ENCODE data around the gene FETUB.
"Not testable (repeated sequence)": the region's sequence is repeated elsewhere in the genome, so short reads cannot be mapped to it uniquely, and the experiment has no call there.

The FETUB gene

DNA sequence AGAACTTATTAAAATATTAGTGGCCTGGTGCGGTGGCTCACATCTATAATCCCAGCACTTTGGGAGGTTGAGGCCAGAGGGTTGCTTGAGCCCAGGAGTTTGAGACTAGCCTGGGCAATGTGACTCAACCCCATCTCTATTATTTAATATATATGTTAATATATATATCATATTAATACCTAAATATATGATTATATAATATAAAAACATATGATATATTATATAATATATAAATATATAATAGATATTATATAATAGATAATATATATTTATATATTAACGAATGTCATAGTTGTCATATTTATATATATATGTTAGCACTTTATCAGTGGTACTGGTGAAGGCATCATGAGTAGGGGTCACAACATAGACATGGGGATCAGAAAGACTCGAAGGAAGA lies 30.9 kb downstream of the FETUB start:
- no peak for DNase-seq (ENCODE audit: low read depth, low spot score)

DNA sequence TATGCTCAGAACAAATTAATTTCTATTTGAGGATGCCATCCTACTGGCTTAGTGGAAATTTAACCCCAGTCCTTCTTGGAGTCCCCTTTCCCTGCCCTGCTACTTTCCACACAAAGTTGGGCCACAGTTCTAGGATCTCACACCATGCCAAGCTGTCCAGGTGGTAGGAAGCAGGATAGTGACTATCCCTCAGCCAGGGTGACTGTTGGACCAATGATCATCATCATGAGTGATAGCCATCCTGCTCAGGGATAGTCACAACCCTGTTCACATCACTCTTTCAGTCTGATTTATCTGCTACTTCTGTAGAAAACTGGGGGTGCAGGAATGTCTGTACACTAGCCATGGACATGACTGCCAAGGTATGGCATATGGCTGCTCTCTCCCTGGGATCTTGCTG lies 38.4 kb downstream of the FETUB start:
- no peak for DNase-seq (ENCODE audit: low read depth, low spot score)

DNA sequence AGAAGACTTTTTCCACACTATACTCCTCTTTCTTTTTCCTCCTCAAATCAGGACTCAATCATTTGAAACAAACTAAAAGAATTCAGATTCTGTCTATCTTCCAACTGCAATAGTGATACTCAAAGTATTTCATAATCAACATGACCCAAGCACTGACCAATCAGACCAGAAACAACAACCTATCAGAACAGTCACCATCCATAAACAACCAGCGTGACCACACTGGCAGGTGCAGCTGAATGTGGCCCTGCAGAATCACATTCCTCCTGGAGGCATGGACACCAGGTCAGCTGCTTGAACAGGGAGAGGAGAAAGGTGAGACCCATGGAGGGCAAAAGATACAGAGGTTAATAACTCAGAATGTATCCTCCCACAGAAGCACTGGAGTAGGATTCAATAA lies 39.0 kb downstream of the FETUB start:
- DNase-seq (ENCODE audit: low read depth, low spot score) = no peak

DNA sequence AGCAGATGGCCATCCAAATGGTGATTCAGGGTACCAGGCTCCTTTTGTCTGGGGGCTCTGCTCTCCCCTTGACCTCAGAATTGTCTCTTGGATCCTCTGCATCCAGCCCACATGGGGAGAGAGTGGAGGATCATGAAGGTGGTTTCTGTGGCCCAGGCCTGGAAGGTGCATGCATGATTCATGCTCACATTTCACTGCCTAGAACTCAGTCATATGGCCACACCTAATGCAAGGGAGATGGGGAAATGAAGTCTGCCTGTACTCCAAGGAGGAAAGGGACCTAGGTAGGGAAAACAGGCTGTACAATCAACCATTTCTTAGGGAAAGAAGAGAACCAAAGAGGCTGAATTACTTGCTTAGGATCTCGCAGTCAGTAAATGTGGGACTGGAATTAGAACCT lies 40.7 kb downstream of the FETUB start:
- DNase-seq (ENCODE audit: low read depth, low spot score) = no peak

DNA sequence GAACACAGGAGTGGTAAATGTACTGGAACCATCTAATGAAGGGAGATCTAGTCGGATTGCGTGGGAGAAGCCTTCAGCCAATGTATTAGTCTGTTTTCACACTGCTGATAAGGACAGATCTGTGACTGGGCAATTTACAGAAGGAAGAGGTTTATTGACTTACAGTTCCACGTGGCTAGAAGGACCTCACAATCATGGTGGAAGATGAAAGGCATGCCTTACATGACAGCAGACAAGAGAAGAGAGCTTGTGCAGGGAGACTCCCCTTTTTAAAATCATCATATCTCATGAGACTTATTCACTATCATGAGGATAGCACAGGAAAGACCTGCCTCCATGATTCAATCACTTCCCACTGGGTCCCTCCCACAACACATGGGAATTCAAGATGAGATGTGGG lies 42.6 kb downstream of the FETUB start:
- no peak for DNase-seq (ENCODE audit: low read depth, low spot score)

DNA sequence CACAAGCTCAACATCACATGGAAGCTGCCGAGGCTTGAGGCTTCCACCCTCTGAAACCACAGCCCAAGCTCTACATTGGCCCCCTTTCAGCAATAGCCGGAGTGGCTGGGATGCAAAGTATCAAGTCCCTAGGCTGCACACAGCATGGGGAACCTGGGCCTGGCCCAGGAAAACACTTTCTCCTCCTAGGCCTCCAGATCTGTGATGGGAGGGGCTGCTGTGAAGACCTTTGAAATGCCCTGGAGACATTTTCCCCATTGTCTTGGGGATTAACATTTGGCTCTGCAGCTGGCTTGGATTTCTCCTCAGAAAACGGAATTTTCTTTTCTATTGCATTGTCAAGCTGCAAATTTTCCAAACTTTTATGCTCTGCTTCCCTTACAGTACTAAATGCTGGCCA lies 43.8 kb downstream of the FETUB start:
- DNase-seq (ENCODE audit: low read depth, low spot score) = no peak

DNA sequence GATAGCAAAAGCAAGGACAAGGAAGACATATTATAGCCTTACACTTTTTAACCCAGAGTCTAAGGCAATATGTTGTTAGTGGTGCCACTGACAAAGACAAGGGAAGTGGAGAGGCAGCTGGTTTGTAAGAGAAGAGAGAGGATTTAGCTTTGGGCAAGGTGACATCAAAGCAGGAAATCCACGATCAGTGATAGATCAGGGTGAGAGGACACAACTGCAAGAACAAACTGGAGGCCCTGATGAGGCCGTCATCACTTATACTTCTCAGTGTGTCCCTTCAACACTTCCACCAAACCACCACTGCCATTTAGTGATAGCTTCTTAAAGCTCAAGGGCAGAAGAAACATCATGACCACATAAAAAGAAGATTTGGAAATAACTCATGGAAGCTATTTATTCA lies 46.3 kb downstream of the FETUB start:
- not testable (repeated sequence) for DNase-seq (ENCODE audit: low read depth, low spot score)

DNA sequence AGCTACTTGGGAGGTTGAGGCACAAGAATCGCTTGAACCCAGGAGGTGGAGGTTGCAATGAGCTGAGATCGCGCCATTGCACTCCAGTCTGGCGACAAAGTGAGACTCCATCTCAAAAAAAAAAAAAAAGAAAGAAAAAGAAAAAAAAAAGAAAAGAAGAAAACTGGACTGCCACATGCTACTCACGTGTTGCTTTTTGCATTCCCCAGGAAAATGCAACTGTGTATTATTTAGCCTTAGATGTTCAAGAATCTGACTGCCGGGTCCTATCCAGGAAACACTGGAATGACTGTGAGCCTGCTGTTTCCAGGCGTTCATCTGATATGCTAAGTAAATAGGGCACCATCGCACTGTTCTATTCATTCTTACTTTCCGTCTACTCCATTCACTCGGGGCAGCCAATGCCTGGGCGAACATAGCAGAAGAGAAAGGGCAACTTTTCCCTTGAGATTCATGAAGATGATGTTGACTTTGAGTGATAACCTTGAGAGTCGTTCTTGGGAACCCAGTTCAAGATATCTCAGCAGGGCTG lies 47.0 kb downstream of the FETUB start:
- no peak for DNase-seq (ENCODE audit: low read depth, low spot score)

DNA sequence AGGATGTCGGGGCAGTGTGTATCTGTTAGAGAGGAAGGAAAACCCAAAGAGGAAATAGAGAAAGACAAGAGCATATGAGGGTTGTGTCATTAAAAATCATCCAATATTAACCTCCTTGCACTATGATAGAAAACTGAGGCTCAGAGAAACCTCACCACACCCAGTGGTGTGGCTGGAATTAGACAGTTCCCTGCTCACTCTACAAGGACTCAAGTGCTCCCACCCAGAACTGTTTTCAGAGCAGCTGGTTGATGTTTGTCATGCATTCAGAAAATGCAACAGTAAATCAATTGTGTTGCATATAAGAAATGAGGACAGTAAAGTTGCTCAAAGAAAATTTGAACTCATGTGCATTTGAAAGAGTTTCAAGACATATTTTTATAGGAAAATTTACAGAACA lies 50.1 kb downstream of the FETUB start:
- DNase-seq (ENCODE audit: low read depth, low spot score) = not testable (repeated sequence)

DNA sequence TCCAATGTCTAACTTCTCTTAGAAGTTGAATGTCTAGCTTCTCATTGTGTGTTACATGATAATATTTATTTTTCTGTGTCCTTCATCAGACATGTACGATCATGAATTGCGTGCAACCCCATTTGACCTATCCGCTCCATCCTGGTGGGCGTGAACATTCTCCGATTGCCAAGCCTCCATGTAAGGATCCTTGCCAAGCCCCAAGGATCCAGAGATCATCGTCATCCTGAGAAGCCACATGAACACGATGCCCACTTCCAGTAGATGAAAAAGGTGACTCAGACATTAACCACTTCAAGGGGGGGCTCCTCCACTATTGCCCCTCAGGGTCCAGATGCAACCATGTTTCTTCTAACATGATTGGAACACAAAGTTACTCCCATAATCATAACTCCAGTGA lies 51.5 kb downstream of the FETUB start:
- DNase-seq (ENCODE audit: low read depth, low spot score) = no peak

DNA sequence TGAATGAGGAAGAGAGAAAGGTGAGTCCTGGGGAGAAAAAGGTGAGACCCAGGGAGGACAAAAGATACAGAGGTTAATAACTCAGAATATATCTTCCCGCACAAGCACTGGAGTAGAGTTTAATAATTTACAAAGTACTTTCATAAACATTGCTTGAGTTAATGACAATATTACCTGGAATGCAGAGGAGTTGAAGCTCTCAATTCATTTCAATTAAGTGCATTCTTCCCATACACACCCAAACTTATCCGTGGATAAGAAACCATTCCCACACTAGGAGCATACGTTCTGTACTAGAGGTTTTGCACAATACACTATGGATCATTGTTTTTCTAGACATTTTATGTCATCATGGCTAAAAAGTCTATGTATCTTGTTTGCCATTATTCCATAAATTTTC lies 53.6 kb downstream of the FETUB start:
- DNase-seq (ENCODE audit: low read depth, low spot score) = no peak

DNA sequence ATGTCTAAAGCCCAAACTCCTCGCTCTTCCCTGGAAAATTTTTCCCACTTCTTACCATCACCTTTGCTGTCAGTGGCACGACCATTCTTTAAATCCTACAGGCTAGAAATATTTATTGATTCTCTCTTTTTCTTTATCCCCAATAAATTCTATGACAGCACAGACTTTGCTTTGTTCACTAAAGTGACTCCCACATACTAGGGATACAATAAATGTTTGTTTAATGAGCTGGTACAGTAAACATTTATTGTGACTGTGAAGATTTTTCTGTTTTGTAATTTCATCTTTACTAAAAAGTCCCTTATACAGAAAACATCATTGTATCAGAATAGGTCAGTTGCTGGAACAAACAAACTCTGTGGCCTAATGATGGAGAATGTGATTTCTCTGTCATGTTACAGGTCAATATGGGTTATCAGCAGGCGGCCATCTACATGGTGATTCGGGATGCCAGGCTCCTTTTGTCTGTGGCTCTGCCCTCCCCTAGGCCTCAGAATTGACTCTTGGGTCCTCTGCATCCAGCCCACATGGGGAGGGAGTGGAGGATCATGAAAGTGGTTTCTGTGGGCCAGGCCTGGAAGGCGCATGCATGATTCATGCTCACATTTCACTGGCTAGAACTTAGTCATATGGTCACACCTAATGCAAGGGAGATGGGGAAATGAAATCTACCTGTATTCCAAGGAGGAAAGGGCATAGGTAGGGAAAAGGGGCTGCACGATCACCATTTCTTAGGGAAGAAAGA lies 54.3 kb downstream of the FETUB start:
- no peak for DNase-seq (ENCODE audit: low read depth, low spot score)

DNA sequence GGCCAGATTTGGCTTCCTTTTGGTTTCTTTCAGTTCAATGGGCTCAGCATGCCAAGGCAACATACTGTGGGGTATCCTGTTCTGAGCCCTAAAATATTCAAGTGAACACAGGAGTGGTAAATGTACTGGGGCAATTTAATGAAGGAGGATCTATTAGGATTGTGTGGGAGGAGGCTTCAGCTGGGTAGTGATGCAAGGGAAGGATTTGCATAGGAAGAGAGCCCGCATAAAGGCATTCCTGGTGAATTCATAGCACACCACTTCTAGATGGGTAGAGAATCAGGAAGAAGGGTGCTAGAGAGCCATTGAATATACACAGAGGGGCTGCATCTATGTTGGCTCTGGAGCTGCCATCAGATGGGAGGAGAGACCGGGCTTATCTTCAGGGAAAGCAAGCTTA lies 56.3 kb downstream of the FETUB start:
- no peak for DNase-seq (ENCODE audit: low read depth, low spot score)

DNA sequence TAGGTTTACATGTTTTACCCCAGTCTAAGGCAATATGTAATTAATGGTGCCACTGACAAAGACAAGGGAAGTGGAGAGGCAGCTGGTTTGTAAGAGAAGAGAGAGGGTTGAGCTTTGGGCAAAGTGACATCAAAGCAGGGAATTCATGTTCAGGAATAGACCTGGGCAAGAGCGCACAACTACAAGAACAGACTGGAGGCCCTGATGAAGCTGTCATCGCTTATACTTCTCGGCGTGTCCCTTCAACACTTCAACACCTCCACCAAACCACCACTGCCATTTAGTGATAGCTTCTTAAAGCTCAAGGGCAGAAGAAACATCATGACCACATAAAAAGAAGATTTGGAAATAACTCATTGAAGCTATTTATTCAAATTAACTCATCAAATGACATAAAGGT lies 57.3 kb downstream of the FETUB start:
- no peak for DNase-seq (ENCODE audit: low read depth, low spot score)

DNA sequence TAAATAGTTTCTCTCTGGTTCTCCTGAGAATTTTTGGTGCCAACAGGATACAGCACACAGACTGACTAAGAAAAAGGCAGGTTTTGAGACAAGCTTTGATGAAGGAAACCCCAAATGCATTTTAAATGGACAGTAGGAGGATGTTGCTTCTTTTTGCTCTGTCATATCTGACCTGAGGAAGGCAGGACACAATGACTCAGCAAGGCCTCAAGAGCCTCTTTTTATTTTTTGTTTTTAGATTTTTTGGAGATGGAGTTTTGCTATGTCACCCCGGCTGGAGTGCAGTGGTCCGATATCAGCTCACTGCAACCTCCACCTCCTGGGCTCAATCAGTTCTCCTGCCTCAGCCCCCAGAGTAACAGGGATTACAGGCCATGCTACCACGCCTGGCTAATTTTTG lies 60.1 kb downstream of the FETUB start:
- no peak for DNase-seq (ENCODE audit: low read depth, low spot score)

DNA sequence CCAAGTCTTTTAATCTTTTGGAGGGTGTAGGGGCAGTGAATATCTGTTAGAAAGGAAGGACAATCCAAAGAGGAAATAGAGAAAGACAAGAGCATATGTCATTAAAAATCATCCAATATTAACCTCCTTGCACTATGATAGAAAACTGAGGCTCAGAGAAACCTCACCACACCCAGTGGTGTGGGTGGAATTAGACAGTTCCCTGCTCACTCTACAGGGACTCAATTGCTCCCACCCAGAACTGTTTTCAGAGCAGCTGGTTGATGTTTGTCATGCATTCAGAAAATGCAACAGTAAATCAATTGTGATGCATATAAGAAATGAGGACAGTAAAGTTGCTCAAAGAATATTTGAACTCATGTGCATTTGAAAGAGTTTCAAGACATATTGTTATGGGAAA lies 62.3 kb downstream of the FETUB start:
- not testable (repeated sequence) for DNase-seq (ENCODE audit: low read depth, low spot score)
